WTC11 (cell line): Measurements from ENCODE around the gene COPS9.

Experiments used
- ATF1 ChIP-seq: sonication (generic); formaldehyde crosslinking; IDR thresholded peaks from 2 replicates; pipeline ENCODE4 v1.8.1; 2023; ENCODE audit warnings: mild to moderate bottlenecking, moderate library complexity, missing genetic modification reagents
- CTCF ChIP-seq: fragments of 200-600 bp; IDR thresholded peaks from 2 replicates; pipeline ENCODE4 v1.8.0; 2022; ENCODE audit warnings: antibody characterized with exemption
- ESRRA ChIP-seq: sonication (generic); formaldehyde crosslinking; IDR thresholded peaks from 2 replicates; pipeline ENCODE4 v1.8.1; 2022; ENCODE audit warnings: mild to moderate bottlenecking, missing genetic modification reagents, borderline replicate concordance
- FOXJ3 ChIP-seq: sonication (generic); formaldehyde crosslinking; IDR thresholded peaks from 2 replicates; pipeline ENCODE4 v1.9.0; 2021; ENCODE audit warnings: missing genetic modification reagents, mild to moderate bottlenecking, borderline replicate concordance
- FOXP1 ChIP-seq: sonication (generic); formaldehyde crosslinking; IDR thresholded peaks from 2 replicates; pipeline ENCODE4 v1.8.0; 2022; ENCODE audit warnings: missing genetic modification reagents, mild to moderate bottlenecking, moderate library complexity, borderline replicate concordance
- HMGXB4 ChIP-seq: sonication (generic); formaldehyde crosslinking; IDR thresholded peaks from 2 replicates; pipeline ENCODE4 v1.8.1; 2023; ENCODE audit warnings: mild to moderate bottlenecking, moderate library complexity, missing genetic modification reagents
- IRF2 ChIP-seq: sonication (generic); formaldehyde crosslinking; IDR thresholded peaks from 2 replicates; pipeline ENCODE4 v1.8.0; 2022; ENCODE audit warnings: low read depth, missing genetic modification reagents, borderline replicate concordance
- KAT7 ChIP-seq: sonication (generic); formaldehyde crosslinking; IDR thresholded peaks from 2 replicates; pipeline ENCODE4 v1.8.1; 2023; ENCODE audit warnings: missing genetic modification reagents, mild to moderate bottlenecking, borderline replicate concordance
- MLX ChIP-seq: sonication (generic); formaldehyde crosslinking; IDR thresholded peaks from 2 replicates; pipeline ENCODE4 v1.8.1; 2023; ENCODE audit warnings: mild to moderate bottlenecking, missing genetic modification reagents, moderate library complexity
- NFE2L1 ChIP-seq: sonication (generic); formaldehyde crosslinking; IDR thresholded peaks from 2 replicates; pipeline ENCODE4 v1.8.1; 2023; ENCODE audit warnings: missing genetic modification reagents
- TEAD4 ChIP-seq: sonication (generic); formaldehyde crosslinking; IDR thresholded peaks from 2 replicates; pipeline ENCODE4 v1.8.0; 2022; ENCODE audit warnings: mild to moderate bottlenecking, missing genetic modification reagents
- USF2 ChIP-seq: sonication (generic); formaldehyde crosslinking; IDR thresholded peaks from 2 replicates; pipeline ENCODE4 v1.8.1; 2023; ENCODE audit warnings: mild to moderate bottlenecking, missing genetic modification reagents, moderate library complexity
- ZNF232 ChIP-seq: sonication (generic); formaldehyde crosslinking; IDR thresholded peaks from 2 replicates; pipeline ENCODE4 v1.8.0; 2022; ENCODE audit warnings: mild to moderate bottlenecking, missing genetic modification reagents
- ZNF416 ChIP-seq: fragments of 250-450 bp; sonication (Bioruptor Pico); IDR thresholded peaks from 2 replicates; pipeline ENCODE4 v1.9.0; 2021; ENCODE audit warnings: mild to moderate bottlenecking, inconsistent platforms

- TF ChIP-seq HMGXB4 (CRISPR knock-in tag): peak; percentile 84
- no peak for TF ChIP-seq CTCF
- no peak for TF ChIP-seq KAT7
- TF ChIP-seq FOXJ3 (CRISPR knock-in tag): no peak
- peak; percentile 37 for TF ChIP-seq FOXP1 (CRISPR knock-in tag)
- TF ChIP-seq USF2 (CRISPR knock-in tag): peak; percentile 6; the same call in 1 of the 2 replicates
- no peak for TF ChIP-seq TEAD4 (CRISPR knock-in tag)
- TF ChIP-seq ZNF416: no peak
- peak; percentile 80; the same call in 1 of the 2 replicates for TF ChIP-seq ZNF232 (CRISPR knock-in tag)
- TF ChIP-seq MLX (CRISPR knock-in tag): no peak
- no peak for TF ChIP-seq ESRRA (CRISPR knock-in tag)
- no peak for TF ChIP-seq ATF1 (CRISPR knock-in tag)
- no peak for TF ChIP-seq IRF2 (CRISPR knock-in tag)
- TF ChIP-seq NFE2L1 (CRISPR knock-in tag): no peak
Measured at GRCh38 chr2:240136013-240136670, at the start of gene COPS9.
